IMR-90 (cell line): ENCODE data around the gene SERPINA1. TPM values are rescaled to one million over a fixed set of nuclear protein-coding genes. Genes with fewer than 3 reads are reported as not detected.
A peak's percentile ranks its signal among the peaks of the same experiment; 100 is the strongest.

Experiments
- ATAC-seq: fragments of 200-7000 bp; cut with Tn5 transposase; 2 replicates; pipeline ENCODE4 v1.9.1; 2020; ENCODE audit warnings: low read depth, mild to moderate bottlenecking, moderate library complexity
- BruUV-seq: library from RNA; stranded (reverse); fragments of 400-500 nt; replicated peaks from 2 replicates; lab custom pipeline; 2021; lab: Mats Ljungman, UMichigan
- CTCF ChIA-PET: fragments of 300-600 bp; formaldehyde crosslinking; extraction: SDS; loops from one replicate; lab custom pipeline; 2021; ENCODE audit warnings: antibody characterized with exemption; lab: Yijun Ruan, JAX
- POLR2A ChIA-PET: fragments of 300-600 bp; sonication (Branson Sonifier 250); formaldehyde crosslinking; loops from one replicate; lab custom pipeline; 2022; ENCODE audit warnings: antibody characterized with exemption; ENCODE audit not compliant: unreplicated experiment; lab: Charles Lee
- DNase-seq: peaks from one replicate; pipeline ENCODE4 v3.0.0; 2013
- H2AFZ ChIP-seq: replicated peaks from 2 replicates; pipeline ENCODE3; 2013; ENCODE audit warnings: low read length, mild to moderate bottlenecking; ENCODE audit not compliant: poor library complexity
- H2AK5ac ChIP-seq: 2 replicates; pipeline ENCODE4 v1.6.1; 2013; ENCODE audit warnings: low read depth, low read length, inconsistent platforms
- H2AK9ac ChIP-seq: replicated peaks from 2 replicates; pipeline ENCODE3; 2013; ENCODE audit warnings: mild to moderate bottlenecking, low read depth, low read length, moderate library complexity; ENCODE audit not compliant: poor library complexity
- H2BK120ac ChIP-seq: 2 replicates; pipeline ENCODE4 v1.6.1; 2013; ENCODE audit warnings: low read depth, low read length, inconsistent platforms
- H2BK15ac ChIP-seq: 3 replicates; pipeline ENCODE4 v1.6.1; 2013; ENCODE audit warnings: low read depth, low read length, inconsistent platforms
- H2BK20ac ChIP-seq: 2 replicates; pipeline ENCODE4 v1.6.1; 2013; ENCODE audit warnings: low read depth, mild to moderate bottlenecking, inconsistent platforms, low read length, moderate library complexity
- H2BK5ac ChIP-seq: 2 replicates; pipeline ENCODE4 v1.6.1; 2013; ENCODE audit warnings: mild to moderate bottlenecking, low read depth, low read length, inconsistent platforms; ENCODE audit not compliant: poor library complexity, severe bottlenecking
- H3K14ac ChIP-seq: replicated peaks from 2 replicates; pipeline ENCODE4 v1.6.1; 2013; ENCODE audit warnings: low read depth, low read length, inconsistent platforms
- H3K18ac ChIP-seq: 2 replicates; pipeline ENCODE4 v1.6.1; 2013; ENCODE audit warnings: low read depth, low read length, control low read depth
- H3K23ac ChIP-seq: 2 replicates; pipeline ENCODE4 v1.6.1; 2013; ENCODE audit warnings: low read depth, low read length, inconsistent platforms
- H3K27ac ChIP-seq: 2 replicates; pipeline ENCODE4 v1.5.1; 2013; ENCODE audit warnings: mild to moderate bottlenecking, control low read depth, low read length; ENCODE audit not compliant: insufficient read depth
- H3K27me3 ChIP-seq: 2 replicates; pipeline ENCODE4 v1.6.1; 2013; ENCODE audit warnings: low read length; ENCODE audit not compliant: control insufficient read depth, insufficient read depth
- H3K36me3 ChIP-seq: 2 replicates; pipeline ENCODE4 v1.6.1; 2013; ENCODE audit warnings: low read length, mixed read lengths; ENCODE audit not compliant: control insufficient read depth, insufficient read depth
- H3K4ac ChIP-seq: 2 replicates; pipeline ENCODE4 v1.6.1; 2013; ENCODE audit warnings: low read depth, low read length, inconsistent platforms
- H3K4me1 ChIP-seq: 2 replicates; pipeline ENCODE4 v1.6.1; 2013; ENCODE audit warnings: low read length, mixed read lengths; ENCODE audit not compliant: control insufficient read depth, insufficient read depth
- H3K4me2 ChIP-seq: 2 replicates; pipeline ENCODE4 v1.6.1; 2013; ENCODE audit warnings: low read depth, mild to moderate bottlenecking, control low read depth, low read length, moderate library complexity
- H3K4me3 ChIP-seq: 2 replicates; pipeline ENCODE4 v1.5.1; 2013; ENCODE audit warnings: low read depth, mild to moderate bottlenecking, control low read depth, low read length, moderate library complexity; ENCODE audit not compliant: insufficient read depth
- H3K56ac ChIP-seq: 2 replicates; pipeline ENCODE4 v1.6.1; 2013; ENCODE audit warnings: low read length, inconsistent platforms; ENCODE audit not compliant: insufficient read depth; ENCODE audit errors: extremely low read depth
- H3K79me1 ChIP-seq, 2 experiments: 2 replicates each; pipeline ENCODE4 v1.6.1; 2013; ENCODE audit warnings: low read length in 2 of 2, inconsistent platforms in 1 of 2, low read depth in 1 of 2
- H3K9ac ChIP-seq: 2 replicates; pipeline ENCODE4 v1.6.1; 2013; ENCODE audit warnings: low read depth, low read length, control low read depth
- H3K9me1 ChIP-seq: 2 replicates; pipeline ENCODE4 v1.6.1; 2013; ENCODE audit warnings: low read length, inconsistent platforms; ENCODE audit not compliant: insufficient read depth
- H3K9me3 ChIP-seq: 2 replicates; pipeline ENCODE4 v1.6.1; 2013; ENCODE audit warnings: low read length; ENCODE audit not compliant: control insufficient read depth, insufficient read depth
- H4K20me1 ChIP-seq: 2 replicates; pipeline ENCODE4 v1.6.1; 2013; ENCODE audit warnings: low read length, inconsistent platforms; ENCODE audit not compliant: insufficient read depth
- H4K5ac ChIP-seq: 2 replicates; pipeline ENCODE4 v1.6.1; 2013; ENCODE audit warnings: mild to moderate bottlenecking, low read depth, low read length, control low read depth
- H4K8ac ChIP-seq, 2 experiments: 2 replicates each; pipeline ENCODE4 v1.6.1; 2013; ENCODE audit warnings: low read depth in 2 of 2, low read length in 2 of 2, control low read depth in 1 of 2, inconsistent platforms in 1 of 2
- H4K91ac ChIP-seq: 2 replicates; pipeline ENCODE4 v1.6.1; 2013; ENCODE audit warnings: low read depth, low read length, inconsistent platforms; ENCODE audit not compliant: insufficient read depth
- MAFK ChIP-seq: IDR thresholded peaks from 2 replicates; pipeline ENCODE4 v1.6.1; 2012; ENCODE audit warnings: low read depth, low read length, improper control_type of control experiment
- NFE2L2 ChIP-seq: fragments of 150-350 bp; IDR thresholded peaks from 2 replicates; pipeline ENCODE4 v1.6.1; 2016; ENCODE audit warnings: low read depth, mild to moderate bottlenecking, low read length
- RCOR1 ChIP-seq: IDR thresholded peaks from 2 replicates; pipeline ENCODE4 v1.6.1; 2012; ENCODE audit warnings: mild to moderate bottlenecking, low read length, improper control_type of control experiment; ENCODE audit not compliant: insufficient replicate concordance
- WGBS, 2 experiments: methylation state at CpG; one replicate each; pipeline versions ENCODE4 v1.1.5 to v1.1.7; 2013; ENCODE audit warnings: missing lambda C conversion rate in 2 of 2; ENCODE audit not compliant: insufficient read length in 1 of 2; ENCODE audit errors: extremely low coverage in 2 of 2; 5-methylcytosine and 5-hydroxymethylcytosine counted together
- dilution Hi-C: fragments of 300-500 bp; cut with HindIII; formaldehyde crosslinking; loops from one replicate; pipeline ENCODE4 v1.14.3; 2018; ENCODE audit warnings: low sequenced_read_pairs; ENCODE audit not compliant: unreplicated experiment
- in situ Hi-C: fragments of 300-500 bp; cut with MboI; formaldehyde crosslinking; loops from 3 replicates; pipeline ENCODE4 v1.14.3; 2019; ENCODE audit warnings: low sequenced_read_pairs, inconsistent platforms, mixed read lengths
- intact Hi-C: fragments of 100-400 bp; cut with micrococcal nuclease; formaldehyde crosslinking; loops from 2 replicates; pipeline ENCODE4 v1.10.0; 2022
- polyA plus RNA-seq, 3 experiments: library from polyadenylated mRNA; depleted of rRNA; stranded (reverse); fragments of >200 nt; gene quantifications; 2 replicates each; pipeline ENCODE4 v1.2.3, GENCODE V29; 2012; ENCODE audit warnings: low replicate concordance in 1 of 3
- total RNA-seq: library from RNA; depleted of rRNA; stranded (reverse); fragments of >200 nt; gene quantifications from 2 replicates; pipeline ENCODE4 v1.2.3, GENCODE V29; 2012

The SERPINA1 gene
- total and polyA plus RNA-seq, 2 of the 4 experiments (the other 2 are of a cell fraction) = 0.54 to 1.2 TPM

- Histone ChIP-seq H2BK120ac (no peak overlapping the region), H3K9ac (no peak overlapping the region), H3K9me1 (0 out of 2 replicates have a peak, but pooled peaks cover 3% of the 10 kb centered on the region), H3K4me3 (no peak overlapping the region), H2BK20ac (no peak overlapping the region), H2AFZ (no peak overlapping the region), H3K18ac (no peak overlapping the region), H2BK15ac (no peak overlapping the region), H3K79me1 (no peaks in the 10 kb centered on the region), H3K4me2 (no peak overlapping the region), H3K4me1 (no peaks in the 10 kb centered on the region), H3K14ac (no peak overlapping the region), H3K27ac (no peak overlapping the region), H2AK5ac (no peak overlapping the region), H3K9me3 (no peaks in the 10 kb centered on the region), H3K27me3 (no peaks in the 10 kb centered on the region), H3K4ac (no peak overlapping the region), H4K91ac (no peak overlapping the region), H2BK5ac (no peak overlapping the region), H3K36me3 (no peaks in the 10 kb centered on the region), H4K8ac (no peak overlapping the region), H3K23ac (no peak overlapping the region), H3K56ac (no peak overlapping the region), H4K5ac (no peak overlapping the region), H4K20me1 (no peaks in the 10 kb centered on the region), H2AK9ac (no peak overlapping the region)
- peak; percentile 73 for TF ChIP-seq MAFK
- TF ChIP-seq RCOR1 = no peak
- no peak for TF ChIP-seq NFE2L2
- intact Hi-C loops (no loop called here), dilution Hi-C loops (no loop called here), in situ Hi-C loops (no loop called here)
- no TSS peak for BruUV-seq
- CTCF ChIA-PET = no interaction called here
- POLR2A ChIA-PET = no interaction called here
- no CpG with 5 or more reads among the region's 6 CpGs for WGBS, 2 experiments
- DNase-seq = peak; percentile 31
- no peak for ATAC-seq
These were observed 51.1 kb downstream of the SERPINA1 start for GRCh38 chr14:94337274-94337673.
